NT2/D1 (cell line): ENCODE data around the gene ADORA2B.
"Not testable (repeated sequence)": the region's sequence is repeated elsewhere in the genome, so short reads cannot be mapped to it uniquely, and the experiment has no call there.

ENCODE experiments used
- DNase-seq: peaks from one replicate; pipeline ENCODE4 v3.0.0-alpha.2; 2011; ENCODE audit warnings: low read depth, low spot score
- H3K27me3 ChIP-seq: 2 replicates; pipeline ENCODE4 v1.6.0; 2011; ENCODE audit warnings: mild to moderate bottlenecking; ENCODE audit not compliant: insufficient read length, insufficient read depth
- H3K36me3 ChIP-seq: 2 replicates; pipeline ENCODE4 v1.6.1; 2011; ENCODE audit warnings: mild to moderate bottlenecking, low read length, mixed read lengths; ENCODE audit not compliant: insufficient read depth, insufficient read length
- H3K4me1 ChIP-seq: 2 replicates; pipeline ENCODE4 v1.5.1; 2011; ENCODE audit not compliant: insufficient read depth, insufficient read length
- H3K4me3 ChIP-seq: 2 replicates; pipeline ENCODE4 v1.5.1; 2011; ENCODE audit warnings: low read depth; ENCODE audit not compliant: insufficient read length
- H3K9ac ChIP-seq: 2 replicates; pipeline ENCODE4 v1.6.0; 2011; ENCODE audit warnings: low read depth; ENCODE audit not compliant: insufficient read length
- H3K9me3 ChIP-seq: 2 replicates; pipeline ENCODE4 v1.5.1; 2011; ENCODE audit warnings: mild to moderate bottlenecking, low read length; ENCODE audit not compliant: insufficient read depth
- SUZ12 ChIP-seq: IDR thresholded peaks from 2 replicates; pipeline ENCODE4 v1.6.1; 2011; ENCODE audit not compliant: insufficient read length, insufficient read depth; ENCODE audit errors: extremely low read depth
- YY1 ChIP-seq: IDR thresholded peaks from 2 replicates; pipeline ENCODE4 v1.6.1; 2011; ENCODE audit not compliant: insufficient read length, insufficient read depth
- ZNF274 ChIP-seq: IDR thresholded peaks from 2 replicates; pipeline ENCODE4 v1.6.1; 2011; ENCODE audit warnings: mild to moderate bottlenecking, low read depth, low read length

ADORA2B gene

GRCh38 chr17:15973016-15973415 lies 28.1 kb downstream of the ADORA2B start:
- Histone ChIP-seq H3K36me3 (peaks cover 26% of the 10 kb centered on the region), H3K9ac (no peak overlapping the region), H3K9me3 (no peaks in the 10 kb centered on the region), H3K4me3 (no peak overlapping the region), H3K27me3 (no peaks in the 10 kb centered on the region), H3K4me1 (peaks cover 6% of the 10 kb centered on the region)
- no peak for TF ChIP-seq ZNF274
- no peak for TF ChIP-seq YY1
- TF ChIP-seq SUZ12: no peak
- no peak for DNase-seq

DNA sequence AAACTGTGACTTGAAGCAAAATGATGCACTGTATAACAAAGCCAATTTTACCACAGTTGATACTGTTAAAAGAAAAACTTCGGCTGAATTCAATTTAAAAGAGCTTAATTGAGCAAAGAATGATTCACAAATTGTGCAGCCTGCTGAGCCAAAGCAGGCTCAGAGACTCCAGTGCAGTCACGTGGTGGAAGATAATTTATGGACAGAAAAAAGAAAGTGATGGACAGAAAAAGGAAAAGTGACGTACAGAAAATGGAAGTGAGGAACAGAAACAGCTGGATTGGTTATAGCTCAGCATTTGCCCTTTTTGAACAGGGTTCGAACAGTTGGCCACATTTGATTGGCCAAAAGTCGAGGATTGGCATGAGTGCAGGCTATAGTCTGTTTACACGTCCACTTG lies 28.9 kb downstream of the ADORA2B start:
- peaks cover 31% of the 10 kb centered on the region for H3K36me3 ChIP-seq
- no peaks in the 10 kb centered on the region for H3K27me3 ChIP-seq
- H3K4me3 ChIP-seq: no peak overlapping the region
- peaks cover under 1% of the 10 kb centered on the region for H3K4me1 ChIP-seq
- TF ChIP-seq SUZ12 (no peak), ZNF274 (no peak), YY1 (no peak)
- H3K9ac ChIP-seq: no peak overlapping the region
- no peaks in the 10 kb centered on the region for H3K9me3 ChIP-seq
- no peak for DNase-seq

- no peaks in the 10 kb centered on the region for H3K4me1 ChIP-seq
- H3K36me3 ChIP-seq: peaks cover 51% of the 10 kb centered on the region
- H3K9me3 ChIP-seq: peaks cover 16% of the 10 kb centered on the region; the same call in 1 of the 2 replicates
- no peak overlapping the region for H3K9ac ChIP-seq
- no peak for DNase-seq
- no peaks in the 10 kb centered on the region for H3K27me3 ChIP-seq
- no peak overlapping the region for H3K4me3 ChIP-seq
- TF ChIP-seq ZNF274: no peak
Observed at GRCh38 chr17:15977894-15978293, 33.0 kb downstream of the ADORA2B start.

DNA sequence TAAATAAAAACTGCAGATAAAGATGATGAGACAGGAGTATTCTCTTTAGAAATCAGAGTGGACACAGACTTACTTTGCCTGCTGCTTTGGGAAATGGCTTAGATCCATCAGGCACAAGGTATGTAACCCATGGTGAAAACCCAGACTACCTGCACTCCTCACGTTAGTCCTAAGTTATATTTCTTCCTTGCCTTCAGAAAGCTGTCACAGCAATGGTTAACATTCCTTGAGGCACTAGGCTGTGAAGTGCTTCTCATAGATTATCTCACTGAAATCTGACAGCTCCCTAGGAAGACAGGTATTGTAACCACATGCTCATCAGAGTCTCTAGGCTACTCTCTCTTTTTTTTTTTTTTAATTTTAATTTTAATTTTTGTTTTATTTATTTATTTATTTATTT lies 33.7 kb downstream of the ADORA2B start:
- H3K9me3 ChIP-seq: peaks cover 16% of the 10 kb centered on the region; the same call in 1 of the 2 replicates
- H3K4me1 ChIP-seq: no peaks in the 10 kb centered on the region
- no peaks in the 10 kb centered on the region for H3K27me3 ChIP-seq
- no peak for TF ChIP-seq YY1
- TF ChIP-seq SUZ12: no peak
- no peak for TF ChIP-seq ZNF274
- H3K9ac ChIP-seq: no peak overlapping the region
- peaks cover 51% of the 10 kb centered on the region for H3K36me3 ChIP-seq
- no peak overlapping the region for H3K4me3 ChIP-seq
- DNase-seq: no peak

GRCh38 chr17:15979013-15979412 lies 34.1 kb downstream of the ADORA2B start:
- H3K9me3 ChIP-seq: peaks cover 16% of the 10 kb centered on the region; the same call in 1 of the 2 replicates
- not testable (repeated sequence) for DNase-seq, H3K4me1 ChIP-seq, H3K4me3 ChIP-seq, H3K9ac ChIP-seq, H3K27me3 ChIP-seq
- H3K36me3 ChIP-seq: peaks cover 53% of the 10 kb centered on the region

GRCh38 chr17:15981208-15981607 lies 36.3 kb downstream of the ADORA2B start:
- Histone ChIP-seq H3K4me3 (no peak overlapping the region), H3K9me3 (peaks cover 16% of the 10 kb centered on the region; the same call in 1 of the 2 replicates), H3K4me1 (no peaks in the 10 kb centered on the region), H3K9ac (no peak overlapping the region), H3K36me3 (peaks cover 58% of the 10 kb centered on the region), H3K27me3 (no peaks in the 10 kb centered on the region)
- no peak for DNase-seq
- no peak for TF ChIP-seq ZNF274
- TF ChIP-seq SUZ12: no peak
- TF ChIP-seq YY1: no peak

DNA sequence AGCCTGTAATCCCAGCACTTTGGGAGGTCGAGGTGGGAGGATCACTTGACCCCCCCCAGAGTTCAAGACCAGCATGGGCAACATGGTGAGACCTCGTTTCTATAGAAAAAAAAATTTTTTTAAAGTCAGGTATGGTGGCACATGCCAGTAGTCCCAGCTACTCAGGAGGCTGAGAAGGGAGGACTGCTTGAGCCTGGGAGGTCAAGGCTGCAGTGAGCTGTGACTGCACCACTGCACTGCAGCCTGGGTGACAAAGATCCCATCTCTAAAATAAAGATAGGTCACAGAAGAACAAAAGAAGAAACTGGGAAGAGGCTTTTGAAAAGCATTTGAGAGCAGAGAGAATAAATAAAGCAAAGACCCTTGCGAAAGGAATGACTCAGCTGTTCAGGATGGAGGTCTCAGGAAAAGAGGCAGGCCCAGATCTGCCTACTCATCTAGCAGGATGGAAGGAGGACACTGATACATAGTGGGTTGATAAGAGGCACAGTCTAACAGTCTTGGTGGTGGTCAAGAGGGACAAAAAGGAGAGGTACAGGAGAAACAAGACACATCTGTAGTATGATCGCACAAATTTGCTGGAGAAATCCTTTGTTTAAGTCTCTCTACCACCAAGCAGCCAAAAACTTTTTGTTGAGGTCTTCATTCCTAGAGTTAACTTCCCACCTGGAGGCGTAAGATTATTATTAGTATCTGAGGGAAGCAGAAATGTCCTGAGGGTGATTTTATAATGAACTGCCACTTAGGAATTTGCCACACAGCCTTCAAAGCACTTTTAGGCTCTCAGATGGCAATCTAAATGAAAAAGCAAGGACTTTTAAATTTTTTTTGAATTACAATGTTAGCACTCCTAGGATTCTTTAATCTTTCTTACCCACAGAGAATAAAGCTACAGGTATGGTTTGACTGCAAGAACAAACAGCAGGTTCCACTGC lies 37.0 kb downstream of the ADORA2B start:
- peaks cover 57% of the 10 kb centered on the region for H3K36me3 ChIP-seq
- H3K9ac ChIP-seq: no peak overlapping the region
- no peaks in the 10 kb centered on the region for H3K27me3 ChIP-seq
- H3K4me1 ChIP-seq: no peaks in the 10 kb centered on the region
- H3K9me3 ChIP-seq: peaks cover 16% of the 10 kb centered on the region; the same call in 1 of the 2 replicates
- no peak for DNase-seq
- H3K4me3 ChIP-seq: no peak overlapping the region
- TF ChIP-seq SUZ12: no peak
- TF ChIP-seq YY1: no peak
- TF ChIP-seq ZNF274: no peak
